ENCODE measurements around the gene CAMK2D. TPM values are rescaled to one million over a fixed set of nuclear protein-coding genes. Genes with fewer than 3 reads are reported as not detected.

The CAMK2D gene
- total RNA-seq, 6 donors from 2014 or later = 41.0 to 75.8 (median 51.9) TPM

DNA sequence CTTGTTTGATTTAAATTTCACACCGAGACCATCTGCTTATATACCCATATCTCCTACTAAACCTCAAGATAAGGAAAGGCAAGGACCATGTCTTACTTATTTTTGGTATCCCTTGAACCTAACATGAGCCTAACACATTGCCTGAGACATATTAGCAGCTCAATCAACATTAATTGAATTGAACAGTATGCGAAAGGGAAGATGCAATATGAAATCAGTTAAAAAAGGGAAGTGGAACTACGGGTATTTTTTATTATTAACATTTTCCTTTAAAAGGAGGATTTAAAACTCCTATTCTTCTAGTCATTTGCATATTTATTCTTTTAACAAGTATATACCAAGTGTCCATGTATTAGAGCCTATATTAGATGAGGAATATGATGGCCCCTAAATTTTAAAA, 197.0 kb downstream of the CAMK2D start:
- no peaks in the 10 kb centered on the region for H3K9me3 ChIP-seq
- H3K27ac ChIP-seq = no peak overlapping the region
- no peak for ATAC-seq (ENCODE audit: low FRiP score in 2 of 2)
- DNase-seq = no peak
- peaks cover 4 to 15% (median 10%) of the 10 kb centered on the region in 4 donors for H3K4me1 ChIP-seq
- no peak overlapping the region for H3K4me3 ChIP-seq
- whole genome bisulfite sequencing, 2 donors = 73 to 77% methylated on average over 3 of the region's 3 CpGs
- no peaks in the 10 kb centered on the region for H3K36me3 ChIP-seq
- no peaks in the 10 kb centered on the region for H3K27me3 ChIP-seq
- TF ChIP-seq POLR2AphosphoS5 (IDR thresholded peaks at IDR 0.05) = no peak

DNA sequence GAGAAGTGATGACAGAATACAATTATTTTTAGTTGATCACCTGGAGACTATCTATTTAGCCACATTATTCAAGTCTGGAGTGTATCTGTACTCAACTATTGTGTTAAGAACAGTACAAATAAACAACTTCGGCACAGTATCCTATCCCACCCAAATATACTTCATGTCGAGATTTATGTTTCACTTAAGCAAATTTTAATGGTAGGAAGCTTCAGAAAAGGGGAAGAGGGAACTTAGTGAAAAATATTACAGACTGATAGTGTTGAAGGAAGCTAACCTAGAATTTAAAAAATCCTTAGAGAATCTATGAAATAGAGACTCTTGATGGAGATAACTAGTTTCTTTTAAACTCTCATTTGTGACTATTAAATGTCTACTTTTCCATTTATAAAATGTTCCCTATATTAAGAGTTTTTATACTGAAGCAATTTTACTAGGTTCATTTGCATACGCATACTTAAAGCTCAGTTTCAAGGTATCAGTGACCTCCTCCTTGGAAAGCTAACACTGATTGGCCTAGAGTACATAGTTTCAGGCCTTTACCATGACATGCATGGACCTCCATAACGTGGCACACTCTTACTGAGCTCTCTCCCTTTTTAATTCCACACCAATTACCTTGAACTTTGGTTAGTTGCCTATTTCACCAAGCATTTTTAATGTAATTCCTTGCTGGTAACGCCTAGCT, 197.7 kb downstream of the CAMK2D start:
- H3K4me1 ChIP-seq = peaks cover 4 to 15% (median 10%) of the 10 kb centered on the region in 4 donors
- no peak for TF ChIP-seq EP300 (IDR thresholded peaks at IDR 0.05)
- no peak for TF ChIP-seq POLR2A (IDR thresholded peaks at IDR 0.05)
- no peak for TF ChIP-seq CTCF (IDR thresholded peaks at IDR 0.05)
- no peak for TF ChIP-seq POLR2AphosphoS5 (IDR thresholded peaks at IDR 0.05)
- no peak overlapping the region for H3K27ac ChIP-seq
- no peaks in the 10 kb centered on the region for H3K9me3 ChIP-seq
- H3K4me3 ChIP-seq = no peak overlapping the region
- ATAC-seq (ENCODE audit: low FRiP score in 2 of 2) = no peak
- no peaks in the 10 kb centered on the region for H3K36me3 ChIP-seq
- no peak for DNase-seq
- WGBS, 2 donors = 73 to 74% methylated on average over 5 of the region's 5 CpGs
- no peaks in the 10 kb centered on the region for H3K27me3 ChIP-seq

- DNase-seq = no peak
- TF ChIP-seq EP300 (IDR thresholded peaks at IDR 0.05) = no peak
- no peak for TF ChIP-seq POLR2AphosphoS5 (IDR thresholded peaks at IDR 0.05)
- no peak for TF ChIP-seq CTCF (IDR thresholded peaks at IDR 0.05)
- TF ChIP-seq POLR2A (IDR thresholded peaks at IDR 0.05) = no peak
- WGBS, 2 donors = 74 to 77% methylated on average over 2 of the region's 2 CpGs
- Histone ChIP-seq H3K9me3 (no peaks in the 10 kb centered on the region), H3K36me3 (no peaks in the 10 kb centered on the region), H3K27ac (no peak overlapping the region), H3K4me3 (no peak overlapping the region), H3K27me3 (no peaks in the 10 kb centered on the region), H3K4me1 (peaks cover 8 to 19% (median 15%) of the 10 kb centered on the region in 4 donors)
- no peak for ATAC-seq (ENCODE audit: low FRiP score in 2 of 2)
Measured at GRCh38 chr4:113561758-113562157, 199.8 kb downstream of the CAMK2D start.

DNA sequence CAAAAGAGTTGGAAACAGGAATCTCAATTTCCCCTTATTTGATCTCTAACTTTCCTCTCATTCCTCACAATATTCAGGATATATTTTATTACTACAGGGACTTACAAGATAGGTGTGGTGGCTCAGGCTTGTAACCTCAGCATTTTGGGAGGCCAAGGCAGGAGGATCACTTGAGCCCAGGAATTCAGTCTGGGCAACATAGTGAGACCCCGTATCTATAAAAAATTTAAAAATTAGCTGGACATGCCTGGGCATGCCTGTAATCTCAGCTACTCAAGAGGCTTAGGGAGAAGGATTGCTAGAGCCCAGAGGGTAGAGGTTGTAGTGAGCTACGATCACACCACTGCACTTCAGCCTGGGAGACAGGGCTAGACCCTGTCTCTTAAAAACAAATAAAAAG, 200.4 kb downstream of the CAMK2D start:
- no peaks in the 10 kb centered on the region for H3K36me3 ChIP-seq
- WGBS, 2 donors = 85 to 88% methylated on average over 2 of the region's 2 CpGs
- H3K27ac ChIP-seq = no peak overlapping the region
- no peak for DNase-seq
- no peaks in the 10 kb centered on the region for H3K9me3 ChIP-seq
- H3K4me3 ChIP-seq = no peak overlapping the region
- no peak for ATAC-seq (ENCODE audit: low FRiP score in 2 of 2)
- H3K27me3 ChIP-seq = no peaks in the 10 kb centered on the region
- no peak for TF ChIP-seq POLR2A (IDR thresholded peaks at IDR 0.05)
- no peak for TF ChIP-seq POLR2AphosphoS5 (IDR thresholded peaks at IDR 0.05)
- TF ChIP-seq CTCF (IDR thresholded peaks at IDR 0.05) = no peak
- H3K4me1 ChIP-seq = peaks cover 14 to 26% (median 20%) of the 10 kb centered on the region in 4 donors

GRCh38 chr4:113560579-113560978, 201.0 kb downstream of the CAMK2D start:
- Histone ChIP-seq H3K27ac (no peak overlapping the region), H3K9me3 (no peaks in the 10 kb centered on the region), H3K4me3 (no peak overlapping the region), H3K4me1 (peaks cover 14 to 30% (median 21%) of the 10 kb centered on the region in 4 donors), H3K36me3 (no peaks in the 10 kb centered on the region), H3K27me3 (no peaks in the 10 kb centered on the region)
- ATAC-seq (ENCODE audit: low FRiP score in 2 of 2) = no peak
- DNase-seq = no peak
- no peak for TF ChIP-seq POLR2A (IDR thresholded peaks at IDR 0.05)
- TF ChIP-seq POLR2AphosphoS5 (IDR thresholded peaks at IDR 0.05) = no peak

DNA sequence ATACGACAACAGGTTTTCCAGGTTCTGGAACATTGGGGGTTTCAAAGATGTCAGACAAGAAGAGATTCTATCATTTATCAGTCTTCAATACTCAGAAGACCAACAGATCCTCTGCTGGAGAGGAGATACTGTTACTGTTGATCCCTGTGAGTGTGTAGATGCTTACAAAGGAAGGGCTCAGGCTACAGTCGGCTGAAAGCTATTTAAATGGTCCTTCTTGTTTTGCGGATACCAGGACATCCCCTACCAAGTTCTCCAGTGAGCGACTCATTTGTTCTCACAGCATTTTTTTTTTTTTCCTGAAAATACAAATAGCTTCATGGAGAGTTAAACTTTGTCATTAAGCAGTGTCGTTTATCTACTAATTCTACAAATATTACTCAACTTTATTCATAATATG, 201.6 kb downstream of the CAMK2D start:
- DNase-seq (no peak), ATAC-seq (ENCODE audit: low FRiP score in 2 of 2) (no peak)
- H3K4me3 ChIP-seq = no peak overlapping the region
- H3K36me3 ChIP-seq = no peaks in the 10 kb centered on the region
- H3K27ac ChIP-seq = no peak overlapping the region
- no peaks in the 10 kb centered on the region for H3K9me3 ChIP-seq
- WGBS, 2 donors = 95 to 98% methylated on average over 5 of the region's 5 CpGs
- H3K4me1 ChIP-seq = peaks cover 10 to 27% (median 20%) of the 10 kb centered on the region in 4 donors
- no peaks in the 10 kb centered on the region for H3K27me3 ChIP-seq
- TF ChIP-seq CTCF (IDR thresholded peaks at IDR 0.05) (no peak), EP300 (IDR thresholded peaks at IDR 0.05) (no peak), POLR2AphosphoS5 (IDR thresholded peaks at IDR 0.05) (no peak), POLR2A (IDR thresholded peaks at IDR 0.05) (no peak)
